ENCODE data around the gene SMIM35. TPM values are rescaled to one million over a fixed set of nuclear protein-coding genes. Genes with fewer than 3 reads are reported as not detected.

The SMIM35 gene
- total and polyA plus RNA-seq, 4 donors: 0.06 to 0.17 (median 0.11) TPM

DNA sequence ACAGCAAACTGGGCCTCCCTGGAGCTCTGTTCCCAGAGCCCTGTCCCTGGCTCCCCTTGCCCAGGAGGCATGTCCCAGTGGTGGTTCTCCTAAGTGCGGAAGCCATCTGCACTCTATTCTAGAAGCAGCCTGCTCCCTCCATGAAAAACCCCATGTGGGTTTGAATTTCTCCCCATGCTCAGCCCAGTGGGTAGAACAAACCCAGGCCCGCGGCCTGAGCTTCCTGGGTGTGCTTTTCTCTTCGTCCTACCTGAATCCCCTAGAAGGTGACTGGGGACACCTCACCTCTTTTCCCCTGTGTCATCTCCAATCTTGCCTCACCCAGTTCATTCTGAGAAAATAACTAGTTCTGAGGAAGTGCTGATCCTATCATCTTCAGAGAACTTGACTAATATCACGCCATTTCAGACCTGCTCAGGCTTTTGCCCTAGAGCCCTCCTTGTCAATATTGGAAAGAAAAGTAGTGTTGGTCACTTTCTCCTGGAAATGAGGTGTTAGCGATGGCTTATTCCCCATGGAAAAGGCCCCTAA lies 84.7 kb downstream of the SMIM35 start:
- ATAC-seq (ENCODE audit: insufficient read depth, low FRiP score) (no peak), DNase-seq (no peak)
- H3K9me3 ChIP-seq (ENCODE audit: control insufficient read depth in 4 of 4, insufficient read depth in 3 of 4, low read length in 3 of 4): no peaks in the 10 kb centered on the region
- no peak overlapping the region for H3K4me3 ChIP-seq
- peaks cover 0 to 7% (median 0%) of the 10 kb centered on the region in 4 donors for H3K36me3 ChIP-seq (ENCODE audit: control insufficient read depth in 4 of 4, insufficient read depth in 4 of 4, low read length in 4 of 4)
- TF ChIP-seq, protein P1, sequence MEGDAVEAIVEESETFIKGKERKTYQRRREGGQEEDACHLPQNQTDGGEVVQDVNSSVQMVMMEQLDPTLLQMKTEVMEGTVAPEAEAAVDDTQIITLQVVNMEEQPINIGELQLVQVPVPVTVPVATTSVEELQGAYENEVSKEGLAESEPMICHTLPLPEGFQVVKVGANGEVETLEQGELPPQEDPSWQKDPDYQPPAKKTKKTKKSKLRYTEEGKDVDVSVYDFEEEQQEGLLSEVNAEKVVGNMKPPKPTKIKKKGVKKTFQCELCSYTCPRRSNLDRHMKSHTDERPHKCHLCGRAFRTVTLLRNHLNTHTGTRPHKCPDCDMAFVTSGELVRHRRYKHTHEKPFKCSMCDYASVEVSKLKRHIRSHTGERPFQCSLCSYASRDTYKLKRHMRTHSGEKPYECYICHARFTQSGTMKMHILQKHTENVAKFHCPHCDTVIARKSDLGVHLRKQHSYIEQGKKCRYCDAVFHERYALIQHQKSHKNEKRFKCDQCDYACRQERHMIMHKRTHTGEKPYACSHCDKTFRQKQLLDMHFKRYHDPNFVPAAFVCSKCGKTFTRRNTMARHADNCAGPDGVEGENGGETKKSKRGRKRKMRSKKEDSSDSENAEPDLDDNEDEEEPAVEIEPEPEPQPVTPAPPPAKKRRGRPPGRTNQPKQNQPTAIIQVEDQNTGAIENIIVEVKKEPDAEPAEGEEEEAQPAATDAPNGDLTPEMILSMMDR (IDR thresholded peaks at IDR 0.05; ENCODE audit: control extremely low read depth, extremely low read depth): no peak
- no peak overlapping the region for H3K9ac ChIP-seq (ENCODE audit: insufficient read depth in 1 of 2, low read length in 2 of 2)
- 79 to 89% methylated on average over 6 of the region's 6 CpGs for WGBS, 2 donors
- H3K27me3 ChIP-seq (ENCODE audit: control insufficient read depth in 3 of 3, insufficient read depth in 3 of 3, low read length in 2 of 3): no peaks in the 10 kb centered on the region
- H3K4me1 ChIP-seq (ENCODE audit: control insufficient read depth in 5 of 5, insufficient read depth in 5 of 5, low read length in 5 of 5): peaks cover 0 to 19% (median 6%) of the 10 kb centered on the region in 5 donors
- H3K27ac ChIP-seq (ENCODE audit: low read depth in 1 of 2, low read length in 1 of 2): no peak overlapping the region

- ATAC-seq (ENCODE audit: insufficient read depth, low FRiP score): no peak
- Histone ChIP-seq H3K36me3 (ENCODE audit: control insufficient read depth in 4 of 4, insufficient read depth in 4 of 4, low read length in 4 of 4) (peaks cover 0 to 7% (median 0%) of the 10 kb centered on the region in 4 donors), H3K4me1 (ENCODE audit: control insufficient read depth in 5 of 5, insufficient read depth in 5 of 5, low read length in 5 of 5) (peaks cover 0 to 19% (median 6%) of the 10 kb centered on the region in 5 donors), H3K9me3 (ENCODE audit: control insufficient read depth in 4 of 4, insufficient read depth in 3 of 4, low read length in 3 of 4) (no peaks in the 10 kb centered on the region), H3K9ac (ENCODE audit: insufficient read depth in 1 of 2, low read length in 2 of 2) (no peak overlapping the region), H3K27me3 (ENCODE audit: control insufficient read depth in 3 of 3, insufficient read depth in 3 of 3, low read length in 2 of 3) (no peaks in the 10 kb centered on the region), H3K4me3 (no peak overlapping the region), H3K27ac (ENCODE audit: low read depth in 1 of 2, low read length in 1 of 2) (no peak overlapping the region)
- WGBS, 2 donors: 62 to 64% methylated on average over 5 of the region's 5 CpGs
- TF ChIP-seq, protein P1 (IDR thresholded peaks at IDR 0.05; ENCODE audit: control extremely low read depth, extremely low read depth): no peak
- no peak for DNase-seq
Observed at GRCh38 chr11:118001494-118001971, 85.2 kb downstream of the SMIM35 start.

DNA sequence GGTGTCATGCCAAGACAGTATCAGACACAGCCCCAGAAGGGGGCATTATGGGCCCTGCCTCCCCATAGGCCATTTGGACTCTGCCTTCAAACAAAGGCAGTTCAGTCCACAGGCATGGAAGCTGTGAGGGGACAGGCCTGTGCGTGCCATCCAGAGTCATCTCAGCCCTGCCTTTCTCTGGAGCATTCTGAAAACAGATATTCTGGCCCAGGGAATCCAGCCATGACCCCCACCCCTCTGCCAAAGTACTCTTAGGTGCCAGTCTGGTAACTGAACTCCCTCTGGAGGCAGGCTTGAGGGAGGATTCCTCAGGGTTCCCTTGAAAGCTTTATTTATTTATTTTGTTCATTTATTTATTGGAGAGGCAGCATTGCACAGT lies 85.9 kb downstream of the SMIM35 start:
- WGBS, 2 donors: 96 to 100% methylated on average over 1 of the region's 1 CpG
- Histone ChIP-seq H3K27ac (ENCODE audit: low read depth in 1 of 2, low read length in 1 of 2) (peak overlapping the region in 1 of 2 donors; percentile 37), H3K36me3 (ENCODE audit: control insufficient read depth in 4 of 4, insufficient read depth in 4 of 4, low read length in 4 of 4) (peaks cover 0 to 7% (median 0%) of the 10 kb centered on the region in 4 donors), H3K9ac (ENCODE audit: insufficient read depth in 1 of 2, low read length in 2 of 2) (no peak overlapping the region), H3K27me3 (ENCODE audit: control insufficient read depth in 3 of 3, insufficient read depth in 3 of 3, low read length in 2 of 3) (no peaks in the 10 kb centered on the region), H3K9me3 (ENCODE audit: control insufficient read depth in 4 of 4, insufficient read depth in 3 of 4, low read length in 3 of 4) (no peaks in the 10 kb centered on the region), H3K4me1 (ENCODE audit: control insufficient read depth in 5 of 5, insufficient read depth in 5 of 5, low read length in 5 of 5) (peaks cover 0 to 19% (median 6%) of the 10 kb centered on the region in 5 donors), H3K4me3 (no peak overlapping the region)
- no peak for DNase-seq
- TF ChIP-seq, protein P1 (IDR thresholded peaks at IDR 0.05; ENCODE audit: control extremely low read depth, extremely low read depth): no peak
- no peak for ATAC-seq (ENCODE audit: insufficient read depth, low FRiP score)

All from lung (tissue), 12 donors.